GM12891 (cell line): ENCODE results near the gene KCNT1.

Experiments
- POLR2A ChIP-seq: IDR thresholded peaks from 2 replicates; pipeline ENCODE4 v1.6.1; 2011; ENCODE audit warnings: low read depth, low read length, control low read depth
- POLR2AphosphoS5 ChIP-seq: IDR thresholded peaks from 2 replicates; pipeline ENCODE4 v1.6.1; 2011; ENCODE audit warnings: low read depth, low read length, control low read depth
- POU2F2 ChIP-seq: IDR thresholded peaks from 2 replicates; pipeline ENCODE4 v1.6.1; 2011; ENCODE audit warnings: low read depth, mild to moderate bottlenecking, control low read depth, low read length, moderate library complexity
- SPI1 ChIP-seq: IDR thresholded peaks from 2 replicates; pipeline ENCODE4 v1.6.1; 2011; ENCODE audit warnings: low read depth, low read length, control low read depth
- TAF1 ChIP-seq: IDR thresholded peaks from 2 replicates; pipeline ENCODE4 v1.6.1; 2011; ENCODE audit warnings: low read depth, low read length, control low read depth

- TF ChIP-seq POLR2AphosphoS5 = no peak
- TF ChIP-seq POLR2A = no peak
- no peak for TF ChIP-seq TAF1
- TF ChIP-seq POU2F2 = no peak
- no peak for TF ChIP-seq SPI1
Measured at GRCh38 chr9:135670721-135671590, 31.0 kb upstream of the KCNT1 start.
